Keratinocyte (primary cell): ENCODE data around the gene PLXNA2. TPM values are rescaled to one million over a fixed set of nuclear protein-coding genes. Genes with fewer than 3 reads are reported as not detected.

ENCODE experiments used
- DNase-seq: peaks from one replicate; pipeline ENCODE4 v3.0.0-alpha.2; 2011; ENCODE audit warnings: low read depth, missing footprints, low spot score
- FAIRE-seq: peaks from 2 replicates; lab custom pipeline; 2011; peaks lifted over from hg19 to GRCh38; lab: Jason Lieb, UNC
- H2AFZ ChIP-seq: 2 replicates; pipeline ENCODE4 v1.6.0; 2012; ENCODE audit warnings: low read length, control low read depth, inconsistent platforms; ENCODE audit not compliant: control insufficient read depth
- H3K27ac ChIP-seq: 2 replicates; pipeline ENCODE4 v1.5.1; 2011; ENCODE audit warnings: low read length; ENCODE audit not compliant: control insufficient read depth, insufficient read depth
- H3K27me3 ChIP-seq: 3 replicates; pipeline ENCODE4 v1.6.0; 2011; ENCODE audit warnings: low read length; ENCODE audit not compliant: control insufficient read depth, insufficient read depth; ENCODE audit errors: extremely low read depth
- H3K36me3 ChIP-seq, 2 experiments: 2 replicates in 1 of 2; 3 replicates in 1 of 2; pipeline ENCODE4 v1.5.1; 2011; ENCODE audit warnings: low read length in 2 of 2, mild to moderate bottlenecking in 1 of 2; ENCODE audit not compliant: control insufficient read depth in 2 of 2, insufficient read depth in 2 of 2; ENCODE audit errors: extremely low read depth in 1 of 2
- H3K4me1 ChIP-seq: 3 replicates; pipeline ENCODE4 v1.5.1; 2011; ENCODE audit warnings: low read length; ENCODE audit not compliant: control insufficient read depth, insufficient read depth; ENCODE audit errors: extremely low read depth
- H3K4me2 ChIP-seq: 3 replicates; pipeline ENCODE4 v1.6.0; 2011; ENCODE audit warnings: low read depth, low read length; ENCODE audit not compliant: control insufficient read depth, insufficient read depth; ENCODE audit errors: extremely low read depth
- H3K4me3 ChIP-seq, 3 experiments: fragments of 200-600 bp in 1 of 3; sonication (generic) in 1 of 3; 2 replicates in 2 of 3; 3 replicates in 1 of 3; pipeline ENCODE4 v1.5.1; 2011 to 2016; ENCODE audit warnings: low read length in 3 of 3, mild to moderate bottlenecking in 3 of 3, control low read depth in 2 of 3, inconsistent platforms in 1 of 3, low read depth in 1 of 3, mixed read lengths in 1 of 3, mixed run types in 1 of 3, moderate library complexity in 1 of 3; ENCODE audit not compliant: control insufficient read depth in 2 of 3, insufficient read depth in 2 of 3; ENCODE audit errors: extremely low read depth in 1 of 3
- H3K79me2 ChIP-seq: 2 replicates; pipeline ENCODE4 v1.6.0; 2012; ENCODE audit warnings: low read length; ENCODE audit not compliant: control insufficient read depth, insufficient read depth
- H3K9ac ChIP-seq: 3 replicates; pipeline ENCODE4 v1.6.0; 2011; ENCODE audit warnings: low read length; ENCODE audit not compliant: control insufficient read depth, insufficient read depth; ENCODE audit errors: extremely low read depth
- H3K9me1 ChIP-seq: 3 replicates; pipeline ENCODE4 v1.6.0; 2011; ENCODE audit warnings: low read length; ENCODE audit not compliant: control insufficient read depth, insufficient read depth; ENCODE audit errors: extremely low read depth
- H3K9me3 ChIP-seq: 2 replicates; pipeline ENCODE4 v1.5.1; 2012; ENCODE audit warnings: low read depth, low read length; ENCODE audit not compliant: control insufficient read depth
- H4K20me1 ChIP-seq: 3 replicates; pipeline ENCODE4 v1.6.0; 2011; ENCODE audit warnings: low read length; ENCODE audit not compliant: control insufficient read depth, insufficient read depth; ENCODE audit errors: extremely low read depth
- CTCF ChIP-seq, 3 experiments: IDR thresholded peaks in 1 of 3; conservative IDR thresholded peaks in 1 of 3; optimal IDR thresholded peaks in 1 of 3; 2 replicates in 2 of 3; 3 replicates in 1 of 3; pipeline versions ENCODE3 to v1.5.1; 2011; ENCODE audit warnings: low read length in 3 of 3, mild to moderate bottlenecking in 3 of 3, moderate library complexity in 2 of 3, control low read depth in 1 of 3, inconsistent platforms in 1 of 3; ENCODE audit not compliant: insufficient read depth in 2 of 3; ENCODE audit errors: extremely low read depth in 1 of 3
- EZH2 ChIP-seq: IDR thresholded peaks from one replicate; pipeline ENCODE4 v1.6.1; 2012; ENCODE audit warnings: inconsistent platforms, mild to moderate bottlenecking, low read length, moderate library complexity
- dilution Hi-C: fragments of 300-500 bp; cut with MboI; formaldehyde crosslinking; loops from one replicate; pipeline ENCODE4 v1.7.0; 2020; ENCODE audit warnings: low sequenced_read_pairs; ENCODE audit not compliant: extremely low pct_ligation_motif_present
- polyA plus RNA-seq, 5 experiments: library from polyadenylated mRNA; depleted of rRNA in 3 of 5; stranded (reverse) in 3 of 5; stranded (forward) in 1 of 5; unstranded in 1 of 5; fragments of >200 nt; gene quantifications; 1 replicate in 1 of 5; 2 replicates in 3 of 5; 3 replicates in 1 of 5; pipeline versions ENCODE4 v1.2.1 to v1.2.3, GENCODE V29; 2011 to 2012; ENCODE audit warnings: missing spikeins in 2 of 5, low read depth in 1 of 5, low replicate concordance in 1 of 5

The PLXNA2 gene
- polyA plus RNA-seq, 1 donor (not counting 4 experiments of a cell fraction or from before 2014, with no cell fraction given), result 6.7 TPM

- FAIRE-seq (no peak), DNase-seq (no peak)
- dilution Hi-C loops, result no loop called here
- H3K4me2 ChIP-seq, result no peak overlapping the region
- H3K36me3 ChIP-seq, result peaks cover 4% of the 10 kb centered on the region in 2 experiments
- no peaks in the 10 kb centered on the region for H3K79me2 ChIP-seq
- no peaks in the 10 kb centered on the region for H3K4me1 ChIP-seq
- no peak overlapping the region for H3K9ac ChIP-seq
- H4K20me1 ChIP-seq, result no peaks in the 10 kb centered on the region
- H3K27ac ChIP-seq, result no peak overlapping the region
- no peak overlapping the region for H3K4me3 ChIP-seq
- no peaks in the 10 kb centered on the region for H3K9me1 ChIP-seq
- no peak overlapping the region for H2AFZ ChIP-seq
- no peaks in the 10 kb centered on the region for H3K9me3 ChIP-seq
- no peak for TF ChIP-seq CTCF (optimal IDR thresholded peaks at IDR 0.05 in 1 of 3, IDR thresholded peaks at IDR 0.05 in 1 of 3, conservative IDR thresholded peaks at IDR 0.05 in 1 of 3; ENCODE audit: extremely low read depth in 1 of 3, insufficient read depth in 2 of 3, low read length in 3 of 3)
- TF ChIP-seq EZH2, result no peak
- H3K27me3 ChIP-seq, result no peaks in the 10 kb centered on the region
Measured at GRCh38 chr1:208061118-208061517, 183.1 kb downstream of the PLXNA2 start.

GRCh38 chr1:208060215-208060869, 183.8 kb downstream of the PLXNA2 start:
- Histone ChIP-seq H3K27me3 (no peaks in the 10 kb centered on the region), H3K9me1 (no peaks in the 10 kb centered on the region), H3K4me2 (no peak overlapping the region), H2AFZ (no peak overlapping the region), H3K4me3 (no peak overlapping the region), H3K9ac (no peak overlapping the region), H3K79me2 (no peaks in the 10 kb centered on the region), H3K4me1 (no peaks in the 10 kb centered on the region), H4K20me1 (no peaks in the 10 kb centered on the region), H3K36me3 (peaks cover 4% of the 10 kb centered on the region in 2 experiments), H3K27ac (no peak overlapping the region), H3K9me3 (no peaks in the 10 kb centered on the region)
- no peak for TF ChIP-seq CTCF (optimal IDR thresholded peaks at IDR 0.05 in 1 of 3, IDR thresholded peaks at IDR 0.05 in 1 of 3, conservative IDR thresholded peaks at IDR 0.05 in 1 of 3; ENCODE audit: extremely low read depth in 1 of 3, insufficient read depth in 2 of 3, low read length in 3 of 3)
- no peak for TF ChIP-seq EZH2
- FAIRE-seq (no peak), DNase-seq (no peak)
- dilution Hi-C loops, result no loop called here
